Choroid plexus epithelial cell (primary cell): ENCODE results near the gene TAS1R3.

Experiments used
- DNase-seq: peaks from one replicate; pipeline ENCODE4 v3.0.0-alpha.2; 2010; ENCODE audit warnings: low read depth
- H3K4me3 ChIP-seq: 2 replicates; pipeline ENCODE4 v1.5.1; 2011; ENCODE audit warnings: low read depth, mild to moderate bottlenecking, control low read depth, low read length, moderate library complexity
- TF ChIP-seq, protein P1 (sequence below): conservative IDR thresholded peaks from 2 replicates; pipeline ENCODE4 v1.5.1; 2011; ENCODE audit warnings: low read depth, mild to moderate bottlenecking, control low read depth, inconsistent platforms, low read length, moderate library complexity

The TAS1R3 gene

DNA sequence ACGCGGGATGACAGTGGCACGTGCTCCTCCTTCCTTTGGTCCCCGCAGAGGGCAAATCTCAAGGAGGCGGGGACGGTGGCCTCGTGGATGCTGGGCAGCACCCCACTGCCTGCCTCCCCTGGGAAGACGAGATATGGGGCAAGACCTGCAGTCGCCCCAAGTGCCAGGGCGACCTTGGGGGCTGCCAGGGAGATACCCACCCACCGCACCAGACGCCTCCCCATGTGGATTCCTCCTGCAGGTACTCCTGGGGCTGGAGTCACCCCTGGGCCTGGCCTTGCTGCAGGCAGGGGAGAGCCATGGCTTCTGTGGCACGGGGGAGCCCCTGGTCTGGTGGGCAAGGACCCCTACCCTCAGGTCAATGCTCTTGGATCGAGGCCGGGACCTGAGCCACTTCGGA lies 49.8 kb downstream of the TAS1R3 start:
- TF ChIP-seq, protein P1, sequence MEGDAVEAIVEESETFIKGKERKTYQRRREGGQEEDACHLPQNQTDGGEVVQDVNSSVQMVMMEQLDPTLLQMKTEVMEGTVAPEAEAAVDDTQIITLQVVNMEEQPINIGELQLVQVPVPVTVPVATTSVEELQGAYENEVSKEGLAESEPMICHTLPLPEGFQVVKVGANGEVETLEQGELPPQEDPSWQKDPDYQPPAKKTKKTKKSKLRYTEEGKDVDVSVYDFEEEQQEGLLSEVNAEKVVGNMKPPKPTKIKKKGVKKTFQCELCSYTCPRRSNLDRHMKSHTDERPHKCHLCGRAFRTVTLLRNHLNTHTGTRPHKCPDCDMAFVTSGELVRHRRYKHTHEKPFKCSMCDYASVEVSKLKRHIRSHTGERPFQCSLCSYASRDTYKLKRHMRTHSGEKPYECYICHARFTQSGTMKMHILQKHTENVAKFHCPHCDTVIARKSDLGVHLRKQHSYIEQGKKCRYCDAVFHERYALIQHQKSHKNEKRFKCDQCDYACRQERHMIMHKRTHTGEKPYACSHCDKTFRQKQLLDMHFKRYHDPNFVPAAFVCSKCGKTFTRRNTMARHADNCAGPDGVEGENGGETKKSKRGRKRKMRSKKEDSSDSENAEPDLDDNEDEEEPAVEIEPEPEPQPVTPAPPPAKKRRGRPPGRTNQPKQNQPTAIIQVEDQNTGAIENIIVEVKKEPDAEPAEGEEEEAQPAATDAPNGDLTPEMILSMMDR = no peak
- DNase-seq = no peak
- H3K4me3 ChIP-seq = no peak overlapping the region

DNA sequence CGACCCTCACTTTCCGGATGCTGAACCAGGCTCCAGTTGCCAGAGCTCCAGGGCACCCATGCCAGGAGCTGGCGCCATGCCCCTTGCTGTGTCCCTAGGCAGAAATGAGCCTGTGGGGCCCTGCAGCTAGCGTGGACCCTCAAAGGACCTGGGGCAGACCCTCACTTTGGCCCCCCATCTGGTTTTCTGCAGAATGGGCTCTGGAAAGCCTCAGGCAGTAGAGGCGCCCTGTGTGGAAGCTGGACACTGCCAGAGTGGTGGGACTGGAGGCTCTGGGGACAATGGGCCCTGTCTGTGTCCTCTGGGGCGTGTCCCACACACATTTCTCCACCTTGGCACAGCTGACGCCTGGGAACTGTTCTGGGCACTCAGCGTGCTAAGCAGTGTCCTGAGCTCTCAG lies 50.2 kb downstream of the TAS1R3 start:
- H3K4me3 ChIP-seq = no peak overlapping the region
- DNase-seq = no peak
- TF ChIP-seq, protein P1 = no peak
